Spleen (tissue), 11 donors: ENCODE data around the gene SLC1A5. TPM values are rescaled to one million over a fixed set of nuclear protein-coding genes. Genes with fewer than 3 reads are reported as not detected.

Experiments
- DNase-seq: peaks from one replicate; pipeline ENCODE4 v3.0.0-alpha.2; 2020
- H3K27ac ChIP-seq, 8 donors: fragments of 200-600 bp; sonication (generic) in 7 of 8; 1 replicate in 4 of 8; 2 replicates in 4 of 8; pipeline versions ENCODE4 v1.5.0 to v1.8.0; 2016 to 2021; ENCODE audit warnings: inconsistent platforms in 4 of 8, mild to moderate bottlenecking in 4 of 8, moderate library complexity in 1 of 8
- H3K27me3 ChIP-seq, 7 donors: fragments of 200-600 bp; sonication (generic) in 6 of 7; replicated peaks in 1 of 7; 1 replicate in 4 of 7; 2 replicates in 3 of 7; pipeline versions ENCODE4 v1.5.0 to v1.8.0; 2016 to 2021; ENCODE audit warnings: inconsistent platforms in 3 of 7, mild to moderate bottlenecking in 1 of 7
- H3K36me3 ChIP-seq, 6 donors: fragments of 200-600 bp; sonication (generic) in 5 of 6; 1 replicate in 4 of 6; 2 replicates in 2 of 6; pipeline versions ENCODE4 v1.5.0 to v1.8.0; 2016 to 2021; ENCODE audit warnings: inconsistent platforms in 2 of 6
- H3K4me1 ChIP-seq, 6 donors: fragments of 200-600 bp; sonication (generic) in 5 of 6; 1 replicate in 3 of 6; 2 replicates in 3 of 6; pipeline versions ENCODE4 v1.5.0 to v1.8.0; 2016 to 2021; ENCODE audit warnings: inconsistent platforms in 3 of 6
- H3K4me3 ChIP-seq, 8 donors: fragments of 200-600 bp; sonication (generic) in 7 of 8; 1 replicate in 4 of 8; 2 replicates in 4 of 8; pipeline versions ENCODE4 v1.5.0 to v1.8.0; 2016 to 2021; ENCODE audit warnings: inconsistent platforms in 4 of 8, mild to moderate bottlenecking in 4 of 8, moderate library complexity in 2 of 8
- H3K9me3 ChIP-seq, 8 donors: fragments of 200-600 bp; sonication (generic) in 7 of 8; 1 replicate in 4 of 8; 2 replicates in 4 of 8; pipeline versions ENCODE4 v1.5.0 to v1.8.0; 2016 to 2021; ENCODE audit warnings: inconsistent platforms in 4 of 8
- CTCF ChIP-seq, 11 experiments: fragments of 200-600 bp in 7 of 11; fragments of 450-650 bp in 4 of 11; sonication (generic) in 4 of 11; IDR thresholded peaks in 8 of 11; conservative IDR thresholded peaks in 3 of 11; 1 replicate in 7 of 11; 2 replicates in 4 of 11; pipeline versions ENCODE4 v1.4.0 to v1.8.0; 2016 to 2021; ENCODE audit warnings: antibody characterized with exemption in 11 of 11, inconsistent platforms in 4 of 11, mild to moderate bottlenecking in 1 of 11
- POLR2A ChIP-seq, 3 donors: fragments of 450-650 bp; IDR thresholded peaks; one replicate each; pipeline ENCODE4 v1.5.1; 2017; ENCODE audit warnings: antibody characterized with exemption in 3 of 3, mild to moderate bottlenecking in 1 of 3
- POLR2AphosphoS5 ChIP-seq, 3 donors: sonication (generic); formaldehyde crosslinking; IDR thresholded peaks; one replicate each; pipeline ENCODE4 v1.5.1; 2017; ENCODE audit warnings: antibody characterized with exemption in 3 of 3
- WGBS, 5 donors: extraction: QIAGEN DNeasy Blood & Tissue Kit in 3 of 5; methylation state at CpG; one replicate each; pipeline versions ENCODE4 v1.1.5 to v1.1.7; 2013 to 2018; 5-methylcytosine and 5-hydroxymethylcytosine counted together
- intact Hi-C: fragments of 100-400 bp; cut with DNase I; formaldehyde crosslinking; loops from one replicate; pipeline ENCODE4 v1.15.0; 2023; ENCODE audit warnings: low total_unique reads
- polyA plus RNA-seq, 3 donors: library from polyadenylated mRNA; stranded (reverse); fragments of 200-250 nt; gene quantifications; one replicate each; pipeline ENCODE4 v1.2.1, GENCODE V29; 2013
- total RNA-seq, 7 donors: library from RNA; depleted of rRNA in 3 of 7; stranded (reverse); fragments of >200 nt in 3 of 7; fragmentation: NEBNext Ultra II Directional in 4 of 7; extraction: Animal tissue kit (Norgen Biotek cat#: 25700) in 4 of 7; gene quantifications; one replicate each; pipeline versions ENCODE4 v1.1.0 to v1.2.1, GENCODE V29; 2016 to 2021
- donor health status: healthy with polysubstance abuse.
- donor health status: DM: no; HTN: no; CAD: no; lungs with moderate emphysema.
- donor health status: DM: no; HTN: no; CAD: no.
- donor health status: Bipolar disorder and iron deficiency.
- donor health status: healthy.
- donor health status: DM: no; HTN: no; CAD: no.
- donor health status: DM: yes; HTN: yes; CAD: no.

SLC1A5 gene
- total and polyA plus RNA-seq, 10 donors = 13.2 to 62.8 (median 48.0) TPM

- H3K27me3 ChIP-seq = no peaks in the 10 kb centered on the region
- intact Hi-C loops = no loop called here
- WGBS, 5 donors = 83 to 89% (median 86%) methylated on average over 21 of the region's 21 CpGs
Measured at GRCh38 chr19:46748325-46749109, 39.9 kb downstream of the SLC1A5 start.

GRCh38 chr19:46746281-46747057, 41.9 kb downstream of the SLC1A5 start, which contains the start of gene STRN4:
TSS of gene STRN4 (minus strand) at chr19:46746450. CDS start at chr19:46746430, 20 bp downstream.
- H3K27ac ChIP-seq = peak within 1 kb of the TSS; percentile 82 to 97 (median 92)
- DNase-seq = peak; percentile 90
- peaks cover 0 to 40% (median 2%) of the 10 kb centered on the region in 6 donors for H3K36me3 ChIP-seq
- intact Hi-C loops = no loop called here
- WGBS, 5 donors = 1 to 3% (median 2%) methylated on average over 12 to 74 of the region's 74 CpGs
- peaks cover 34 to 80% (median 58%) of the 10 kb centered on the region in 6 donors for H3K4me1 ChIP-seq
- TF ChIP-seq POLR2AphosphoS5 (IDR thresholded peaks at IDR 0.05) = peak in 2 of 3 donors; percentile 32 to 54
- no peak for TF ChIP-seq CTCF (IDR thresholded peaks at IDR 0.05 in 8 of 11, conservative IDR thresholded peaks at IDR 0.05 in 3 of 11)
- TF ChIP-seq POLR2A (IDR thresholded peaks at IDR 0.05) = peak in 1 of 3 donors; percentile 52
- no peaks in the 10 kb centered on the region for H3K9me3 ChIP-seq
- peak within 1 kb of the TSS; percentile 82 to 99 (median 90) for H3K4me3 ChIP-seq
- no peaks in the 10 kb centered on the region for H3K27me3 ChIP-seq

More at GRCh38 chr19:46748325-46749109, 39.9 kb downstream of the SLC1A5 start:
- peak; percentile 89 for DNase-seq
- peaks cover 25 to 62% (median 39%) of the 10 kb centered on the region in 6 donors for H3K4me1 ChIP-seq
- H3K36me3 ChIP-seq = peaks cover 0 to 42% (median 2%) of the 10 kb centered on the region in 6 donors
- no peaks in the 10 kb centered on the region for H3K9me3 ChIP-seq
- H3K27ac ChIP-seq = no peak overlapping the region
- no peak for TF ChIP-seq POLR2A (IDR thresholded peaks at IDR 0.05)
- peak; percentile 56 to 86 (median 77) for TF ChIP-seq CTCF (IDR thresholded peaks at IDR 0.05 in 8 of 11, conservative IDR thresholded peaks at IDR 0.05 in 3 of 11)
- TF ChIP-seq POLR2AphosphoS5 (IDR thresholded peaks at IDR 0.05) = no peak
- no peak overlapping the region for H3K4me3 ChIP-seq

GRCh38 chr19:46745521-46746280, 42.7 kb downstream of the SLC1A5 start, which contains the start of gene FKRP:
TSS of gene FKRP (plus strand) at chr19:46746057. CDS start at chr19:46755451, 9,394 bp downstream.
- peak in 1 of 3 donors; percentile 10 for TF ChIP-seq POLR2AphosphoS5 (IDR thresholded peaks at IDR 0.05)
- no peak for TF ChIP-seq CTCF (IDR thresholded peaks at IDR 0.05 in 8 of 11, conservative IDR thresholded peaks at IDR 0.05 in 3 of 11)
- DNase-seq = peak; percentile 89
- WGBS, 5 donors = 1% methylated on average over 32 to 68 of the region's 68 CpGs
- Histone ChIP-seq H3K4me1 (peaks cover 40 to 87% (median 65%) of the 10 kb centered on the region in 6 donors), H3K27me3 (no peaks in the 10 kb centered on the region), H3K4me3 (peak within 1 kb of the TSS; percentile 82 to 99 (median 90)), H3K9me3 (no peaks in the 10 kb centered on the region), H3K36me3 (peaks cover 0 to 44% (median 2%) of the 10 kb centered on the region in 6 donors), H3K27ac (peak within 1 kb of the TSS; percentile 82 to 97 (median 92))
- intact Hi-C loops = no loop called here
